HepG2 (cell line): ENCODE measurements around the gene BEND3. TPM values are rescaled to one million over a fixed set of nuclear protein-coding genes. Genes with fewer than 3 reads are reported as not detected.

ENCODE experiments used
- CENPT ChIP-seq: sonication (generic); formaldehyde crosslinking; IDR thresholded peaks from 2 replicates; pipeline ENCODE4 v1.8.0; 2022; ENCODE audit warnings: low read depth, mild to moderate bottlenecking, moderate library complexity, missing genetic modification reagents
- CSRNP2 ChIP-seq: sonication (generic); formaldehyde crosslinking; conservative IDR thresholded peaks from 2 replicates; pipeline ENCODE4 v1.8.0; 2022; ENCODE audit warnings: low read depth, missing genetic modification reagents
- EHMT2 ChIP-seq: fragments of 200-600 bp; sonication (generic); IDR thresholded peaks from 2 replicates; pipeline ENCODE4 v1.7.0; 2017; ENCODE audit warnings: antibody characterized with exemption, low read depth, low read length, borderline replicate concordance
- ELF1 ChIP-seq: sonication (generic); formaldehyde crosslinking; IDR thresholded peaks from 2 replicates; pipeline ENCODE4 v1.4.0; 2020; ENCODE audit warnings: missing genetic modification reagents
- HBP1 ChIP-seq: IDR thresholded peaks from 2 replicates; pipeline ENCODE4 v1.6.1; 2016; ENCODE audit warnings: low read depth, control low read depth
- HIC2 ChIP-seq: sonication (generic); formaldehyde crosslinking; IDR thresholded peaks from 2 replicates; pipeline ENCODE4 v1.9.0; 2022; ENCODE audit warnings: low read depth, missing genetic modification reagents
- HNRNPUL1 ChIP-seq: fragments of 200-400 bp; formaldehyde crosslinking; IDR thresholded peaks from 2 replicates; pipeline ENCODE4 v1.6.1; 2017; ENCODE audit warnings: low read depth, mild to moderate bottlenecking, low read length, moderate library complexity
- KDM4B ChIP-seq: sonication (generic); formaldehyde crosslinking; IDR thresholded peaks from 2 replicates; pipeline ENCODE4 v1.4.0; 2020; ENCODE audit warnings: missing genetic modification reagents
- MBD4 ChIP-seq: IDR thresholded peaks from 2 replicates; pipeline ENCODE4 v1.6.1; 2012; ENCODE audit warnings: low read length, inconsistent platforms, borderline replicate concordance
- PATZ1 ChIP-seq: sonication (generic); formaldehyde crosslinking; IDR thresholded peaks from 2 replicates; pipeline ENCODE4 v1.4.0; 2020; ENCODE audit warnings: missing genetic modification reagents
- RFXANK ChIP-seq: IDR thresholded peaks from 2 replicates; pipeline ENCODE4 v1.6.1; 2016
- SATB2 ChIP-seq: sonication (generic); formaldehyde crosslinking; IDR thresholded peaks from 2 replicates; pipeline ENCODE4 v1.5.0; 2020; ENCODE audit warnings: missing genetic modification reagents
- ZBTB1 ChIP-seq: sonication (generic); formaldehyde crosslinking; IDR thresholded peaks from 2 replicates; pipeline ENCODE4 v1.4.0; 2020; ENCODE audit warnings: missing genetic modification reagents, borderline replicate concordance
- ZMAT5 ChIP-seq: sonication (generic); formaldehyde crosslinking; IDR thresholded peaks from 2 replicates; pipeline ENCODE4 v1.5.0; 2020; ENCODE audit warnings: mild to moderate bottlenecking, low read depth, missing genetic modification reagents, borderline replicate concordance
- ZNF138 ChIP-seq: sonication (generic); formaldehyde crosslinking; IDR thresholded peaks from 2 replicates; pipeline ENCODE4 v1.5.0; 2020; ENCODE audit warnings: mild to moderate bottlenecking, low read depth, missing genetic modification reagents
- ZNF292 ChIP-seq: sonication (generic); formaldehyde crosslinking; IDR thresholded peaks from 2 replicates; pipeline ENCODE4 v1.8.1; 2022; ENCODE audit warnings: mild to moderate bottlenecking, low read depth, missing genetic modification reagents, borderline replicate concordance
- ZNF354B ChIP-seq: sonication (generic); formaldehyde crosslinking; IDR thresholded peaks from 2 replicates; pipeline ENCODE4 v1.8.0; 2022; ENCODE audit warnings: mild to moderate bottlenecking, missing genetic modification reagents
- ZNF570 ChIP-seq: sonication (generic); formaldehyde crosslinking; IDR thresholded peaks from 2 replicates; pipeline ENCODE4 v1.4.0; 2020; ENCODE audit warnings: mild to moderate bottlenecking, missing genetic modification reagents, borderline replicate concordance
- ZNF616 ChIP-seq: sonication (generic); formaldehyde crosslinking; IDR thresholded peaks from 2 replicates; pipeline ENCODE4 v1.5.0; 2020; ENCODE audit warnings: low read depth, mild to moderate bottlenecking, missing genetic modification reagents
- polyA plus RNA-seq, 8 experiments: library from polyadenylated mRNA; depleted of rRNA in 3 of 8; stranded (reverse) in 7 of 8; unstranded in 1 of 8; fragments of >200 nt; fragmentation: Illumina TruSeq in 4 of 8; extraction: Trizol in 4 of 8; gene quantifications; 2 replicates each; pipeline versions ENCODE4 v1.2.1 to v1.2.3, GENCODE V29; 2011 to 2016; ENCODE audit warnings: low read depth in 4 of 8, missing spikeins in 1 of 8, mixed read lengths in 1 of 8; ENCODE audit not compliant: insufficient read depth in 1 of 8
- total RNA-seq, 5 experiments: library from RNA; depleted of rRNA; stranded (reverse); fragments of >200 nt; fragmentation: Illumina TruSeq; extraction: Trizol; gene quantifications; 2 replicates each; pipeline ENCODE4 v1.2.3, GENCODE V29; 2016; ENCODE audit warnings: low read depth in 1 of 5
- TF ChIP-seq, protein P1 (sequence below): sonication (generic); formaldehyde crosslinking; IDR thresholded peaks from 2 replicates; pipeline ENCODE4 v1.4.0; 2020; ENCODE audit warnings: mild to moderate bottlenecking, missing genetic modification reagents
- TF ChIP-seq, protein P2 (sequence below): sonication (generic); formaldehyde crosslinking; IDR thresholded peaks from 2 replicates; pipeline ENCODE4 v1.5.1; 2020; ENCODE audit warnings: missing genetic modification reagents, mild to moderate bottlenecking, borderline replicate concordance

Gene BEND3
- total and polyA plus RNA-seq, 2 of the 13 experiments (the other 11 are each of a cell fraction or from before 2014, with no cell fraction given), result 1.4 to 5.8 TPM

DNA sequence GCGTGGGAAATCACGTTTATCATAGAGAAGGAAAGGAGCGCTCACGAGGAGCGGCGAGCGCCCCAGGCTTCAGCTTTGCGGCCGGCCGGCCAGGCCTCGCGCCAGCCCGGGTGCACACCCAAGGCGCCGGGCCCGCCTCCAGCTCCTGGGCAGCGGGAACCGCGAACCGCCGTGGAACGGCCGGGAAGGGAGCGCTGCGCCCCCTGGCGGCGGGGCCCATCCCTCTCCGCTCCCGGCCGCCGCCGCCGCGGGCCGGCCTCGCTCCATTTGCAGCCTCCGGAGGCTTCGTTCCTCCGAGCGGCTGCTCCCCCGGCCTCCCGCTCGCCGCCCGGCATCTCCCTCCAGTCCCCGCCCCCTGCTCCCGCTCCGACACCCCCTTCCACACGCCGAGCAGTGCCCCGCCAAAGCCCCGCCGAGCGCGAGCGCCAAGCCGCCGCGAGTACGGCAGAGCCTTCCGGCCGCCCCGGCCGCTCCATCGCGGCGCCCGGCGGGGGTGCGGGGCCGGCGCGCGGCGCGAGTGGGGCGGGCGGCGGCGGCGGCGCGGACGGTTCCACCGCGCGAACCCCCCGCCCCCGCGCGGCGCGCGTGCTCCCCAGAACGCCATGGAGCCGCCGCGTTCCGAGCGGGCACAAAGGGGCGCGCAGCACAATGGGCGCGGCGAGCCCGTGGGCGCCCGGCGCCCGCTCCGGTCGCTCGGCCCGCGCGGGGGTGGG, 946 bp downstream of the BEND3 start (continued):
- TF ChIP-seq PATZ1, result peak; percentile 53; the same call in 1 of the 2 replicates
- no peak for TF ChIP-seq ZNF570 (CRISPR knock-in tag)
- no peak for TF ChIP-seq ZNF292 (CRISPR knock-in tag)
- TF ChIP-seq HBP1 (CRISPR knock-in tag), result peak; percentile 45; the same call in 1 of the 2 replicates
- TF ChIP-seq ZMAT5 (CRISPR knock-in tag), result no peak
- no peak for TF ChIP-seq ZNF616 (CRISPR knock-in tag)
- TF ChIP-seq ZNF138 (CRISPR knock-in tag), result no peak
- no peak for TF ChIP-seq ELF1 (CRISPR knock-in tag)
- no peak for TF ChIP-seq SATB2 (CRISPR knock-in tag)
- no peak for TF ChIP-seq HIC2 (CRISPR knock-in tag)
- TF ChIP-seq CENPT (CRISPR knock-in tag), result no peak
- no peak for TF ChIP-seq KDM4B (CRISPR knock-in tag)
- no peak for TF ChIP-seq ZBTB1 (CRISPR knock-in tag)
- TF ChIP-seq, protein P1, sequence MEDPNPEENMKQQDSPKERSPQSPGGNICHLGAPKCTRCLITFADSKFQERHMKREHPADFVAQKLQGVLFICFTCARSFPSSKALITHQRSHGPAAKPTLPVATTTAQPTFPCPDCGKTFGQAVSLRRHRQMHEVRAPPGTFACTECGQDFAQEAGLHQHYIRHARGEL (CRISPR knock-in tag), result no peak
- no peak for TF ChIP-seq CSRNP2
- TF ChIP-seq ZNF354B, result no peak
- no peak for TF ChIP-seq HNRNPUL1
- no peak for TF ChIP-seq MBD4
- no peak for TF ChIP-seq EHMT2
- no peak for TF ChIP-seq RFXANK (CRISPR knock-in tag)
- TF ChIP-seq, protein P2, sequence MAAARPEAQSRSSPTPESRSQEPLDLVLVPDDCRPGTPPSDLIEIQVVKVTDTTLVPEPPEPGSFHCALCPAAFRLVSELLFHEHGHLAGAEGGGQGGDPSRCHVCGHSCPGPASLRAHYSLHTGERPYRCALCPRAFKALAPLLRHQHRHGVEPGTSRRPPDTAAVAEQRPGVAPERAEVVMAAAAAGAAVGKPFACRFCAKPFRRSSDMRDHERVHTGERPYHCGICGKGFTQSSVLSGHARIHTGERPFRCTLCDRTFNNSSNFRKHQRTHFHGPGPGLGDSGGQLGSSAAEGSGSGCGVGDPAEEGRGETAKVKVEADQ (CRISPR knock-in tag), result 0 out of 2 replicates have a peak, but pooled peaks have one; percentile 40
